NCI-H128 (cell line): ENCODE data around the gene RPL22.

Experiments used
- DNase-seq: peaks from one replicate; lab custom pipeline; 2025; ENCODE audit not compliant: unreplicated experiment; lab: John Stamatoyannopoulos, UW

The RPL22 gene

GRCh38 chr1:6205849-6206519 is 6.6 kb upstream of the RPL22 start, which contains the start of gene RNF207:
Gene RNF207, plus strand, starts transcription at chr1:6206119. Its CDS starts 417 bp downstream, at chr1:6206536.
- no peak for DNase-seq

GRCh38 chr1:6202256-6202655 is 2.9 kb upstream of the RPL22 start:
- no peak for DNase-seq

DNA sequence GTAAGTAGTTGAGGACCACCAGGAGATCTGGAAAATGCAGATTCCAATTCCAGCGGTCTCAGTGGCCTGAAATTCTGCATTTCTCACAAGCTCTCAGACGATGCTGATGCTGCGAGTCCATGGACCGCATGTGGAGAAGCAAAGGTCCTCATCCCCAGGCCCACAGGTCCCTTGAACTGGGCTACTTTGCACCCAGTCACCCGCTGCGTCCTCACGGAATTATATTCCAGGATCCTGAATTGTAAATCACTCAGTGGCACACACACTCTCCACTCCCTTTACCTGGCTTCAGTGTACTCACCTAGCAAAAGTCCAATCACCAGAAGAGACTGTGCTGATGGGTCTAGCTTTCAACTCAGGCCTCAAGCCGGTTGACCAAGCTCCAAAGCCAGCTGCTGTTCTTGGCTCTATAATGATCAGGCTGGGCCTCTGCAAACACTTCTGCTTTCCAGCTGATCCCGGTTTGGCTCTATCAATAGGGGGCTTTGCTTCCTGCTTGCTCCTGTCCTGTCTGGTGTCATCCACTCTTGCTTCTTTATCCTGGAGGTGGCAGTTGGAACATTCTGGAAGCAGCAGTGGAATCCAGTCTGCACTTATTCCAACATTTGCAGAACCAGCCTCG is 904 bp upstream of the RPL22 start:
- no peak for DNase-seq

DNA sequence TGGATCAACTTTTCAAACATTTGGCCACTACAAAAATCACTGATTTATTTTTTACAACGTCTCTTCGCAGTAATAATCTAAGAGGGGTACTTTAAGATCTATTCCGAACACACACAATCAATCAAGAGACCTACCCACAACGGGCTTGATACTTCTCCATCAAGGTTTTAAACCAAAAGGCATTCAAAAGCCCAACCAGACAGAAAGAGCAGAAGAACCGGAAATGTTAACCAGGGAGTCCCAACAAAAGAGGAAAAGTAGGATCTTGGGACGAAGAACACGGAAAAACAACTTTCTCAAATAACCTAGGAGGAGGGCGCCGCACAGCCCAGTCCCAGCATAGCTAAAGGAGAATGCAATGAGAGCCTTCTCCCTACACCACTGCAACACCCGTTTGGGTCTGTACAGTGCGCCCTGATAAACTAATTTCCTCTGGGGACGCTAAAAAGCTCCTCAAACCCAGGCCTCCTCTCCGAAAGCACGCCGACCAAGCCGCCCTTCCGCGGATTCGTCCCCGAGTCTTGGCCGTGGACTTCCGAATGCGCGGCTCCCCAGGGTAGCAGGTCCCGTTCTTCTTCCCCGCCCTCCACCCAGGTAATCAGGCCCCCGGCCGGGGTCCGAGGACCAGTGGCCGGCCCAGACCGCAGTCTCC is 623 bp downstream of the RPL22 start:
- no peak for DNase-seq

DNA sequence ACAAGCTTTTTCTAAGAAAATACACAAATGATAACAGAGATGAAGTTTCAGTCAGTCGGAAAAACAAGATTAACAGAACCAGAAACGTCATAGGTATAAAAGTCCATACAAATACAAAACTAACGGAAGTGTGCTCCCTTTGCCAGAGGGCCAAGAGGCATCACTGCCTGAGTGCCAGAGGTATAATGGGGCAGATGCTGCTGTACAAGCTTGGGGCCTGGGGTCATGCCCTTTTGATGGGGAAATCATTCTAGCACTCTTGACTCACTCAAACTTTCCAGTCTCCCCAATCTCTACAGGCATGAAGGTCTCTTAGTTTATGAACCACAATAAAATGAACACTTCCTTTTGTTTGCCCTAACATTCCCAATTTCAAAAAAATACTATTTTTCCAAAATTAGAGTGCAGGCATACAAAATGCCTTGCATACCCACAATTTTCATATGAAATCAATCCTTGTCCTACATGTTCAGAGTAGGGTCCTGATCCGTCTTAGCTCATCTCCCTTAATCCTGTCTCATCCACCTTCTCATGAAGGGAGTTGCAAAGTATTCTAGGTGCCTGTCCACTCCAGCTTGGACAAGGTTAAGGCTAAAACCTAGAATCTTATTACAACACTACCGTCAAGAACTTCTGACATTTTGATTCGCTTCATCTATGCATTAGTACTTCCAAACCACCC is 1.5 kb downstream of the RPL22 start:
- DNase-seq = no peak

GRCh38 chr1:6191968-6192367 is 7.4 kb downstream of the RPL22 start:
- DNase-seq = no peak

GRCh38 chr1:6188466-6188865 is 10.9 kb downstream of the RPL22 start:
- no peak for DNase-seq

GRCh38 chr1:6185635-6186382 is 13.6 kb downstream of the RPL22 start:
- no peak for DNase-seq

DNA sequence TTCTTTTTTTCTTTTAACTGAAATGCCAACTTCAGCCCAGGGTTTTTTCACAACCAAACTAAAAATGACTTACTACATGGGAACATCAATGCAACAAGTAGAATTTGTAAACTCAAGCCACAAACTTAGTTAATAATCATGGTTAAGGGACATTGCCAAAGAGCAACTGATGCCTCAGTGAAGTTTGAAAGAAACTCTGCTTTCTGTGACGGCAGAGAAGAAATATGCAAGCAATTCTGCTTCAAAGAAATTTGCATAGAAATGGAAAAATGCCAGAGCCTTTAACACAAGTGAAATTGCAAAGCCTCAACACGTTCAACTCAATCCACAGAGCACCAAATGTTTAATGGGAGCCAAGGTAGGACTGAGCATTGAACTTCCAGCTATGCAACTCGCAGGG is 14.2 kb downstream of the RPL22 start:
- no peak for DNase-seq

DNA sequence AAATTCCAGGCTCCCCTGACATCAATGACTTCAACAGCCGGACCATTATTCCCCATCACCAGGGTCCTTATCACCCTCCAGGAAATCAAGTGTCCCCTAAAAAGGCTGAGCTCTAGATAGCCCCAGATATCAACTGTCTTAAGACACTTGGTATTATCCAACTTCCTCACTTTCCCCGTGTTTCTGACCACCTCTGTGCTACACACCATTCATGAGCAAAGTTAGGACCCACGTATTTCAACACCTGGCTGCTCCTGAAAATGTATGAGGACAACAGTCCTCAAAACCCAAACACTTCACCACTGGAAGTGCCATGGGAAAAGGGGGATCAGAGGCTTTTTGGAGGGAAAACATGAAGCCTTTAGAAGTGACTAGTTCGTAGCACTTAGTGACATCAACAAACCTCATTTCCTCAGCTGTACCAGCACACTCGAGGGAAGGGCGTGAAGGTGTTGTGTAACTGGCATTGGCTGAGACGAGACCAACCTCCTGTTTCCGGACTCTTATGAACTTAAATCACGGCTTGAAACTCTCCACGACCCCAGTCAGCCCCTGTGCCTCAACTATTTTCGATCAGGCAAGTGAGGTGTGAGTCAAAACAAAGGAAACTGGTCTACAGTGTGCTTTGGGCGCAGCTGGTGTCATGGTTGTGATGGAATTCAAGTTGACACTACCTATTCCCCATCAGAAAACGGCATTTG is 15.2 kb downstream of the RPL22 start:
- no peak for DNase-seq

- no peak for DNase-seq
Measured at GRCh38 chr1:6183520-6183989, 15.8 kb downstream of the RPL22 start.

DNA sequence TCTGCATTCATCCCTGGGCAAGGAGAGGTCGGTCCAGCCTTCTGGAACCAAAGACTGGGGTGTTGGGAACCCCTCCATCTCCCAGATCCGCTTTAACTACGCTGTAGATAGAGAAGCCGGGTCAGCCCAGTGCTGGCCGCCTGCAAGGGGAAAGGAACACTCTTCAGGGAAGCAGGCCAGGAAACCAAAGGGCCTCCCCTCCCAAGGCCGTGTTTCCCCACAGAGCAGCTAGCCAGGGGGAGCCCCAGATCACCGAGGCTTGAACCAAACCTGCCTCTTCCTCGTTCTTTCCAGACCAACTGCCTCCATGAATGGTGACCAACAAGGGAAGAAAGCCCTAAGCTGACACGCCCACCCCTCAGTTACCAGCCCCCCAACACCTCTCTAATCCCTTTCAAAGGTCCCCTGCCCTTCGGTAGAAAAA is 18.0 kb downstream of the RPL22 start:
- DNase-seq = no peak

- DNase-seq = no peak
Measured at GRCh38 chr1:6180707-6181311, 18.6 kb downstream of the RPL22 start.

GRCh38 chr1:6180268-6180706 is 19.1 kb downstream of the RPL22 start, which contains the start of gene CHD5:
Gene CHD5, minus strand, starts transcription at chr1:6180321. Its CDS starts 298 bp downstream, at chr1:6180023.
- DNase-seq = no peak

DNA sequence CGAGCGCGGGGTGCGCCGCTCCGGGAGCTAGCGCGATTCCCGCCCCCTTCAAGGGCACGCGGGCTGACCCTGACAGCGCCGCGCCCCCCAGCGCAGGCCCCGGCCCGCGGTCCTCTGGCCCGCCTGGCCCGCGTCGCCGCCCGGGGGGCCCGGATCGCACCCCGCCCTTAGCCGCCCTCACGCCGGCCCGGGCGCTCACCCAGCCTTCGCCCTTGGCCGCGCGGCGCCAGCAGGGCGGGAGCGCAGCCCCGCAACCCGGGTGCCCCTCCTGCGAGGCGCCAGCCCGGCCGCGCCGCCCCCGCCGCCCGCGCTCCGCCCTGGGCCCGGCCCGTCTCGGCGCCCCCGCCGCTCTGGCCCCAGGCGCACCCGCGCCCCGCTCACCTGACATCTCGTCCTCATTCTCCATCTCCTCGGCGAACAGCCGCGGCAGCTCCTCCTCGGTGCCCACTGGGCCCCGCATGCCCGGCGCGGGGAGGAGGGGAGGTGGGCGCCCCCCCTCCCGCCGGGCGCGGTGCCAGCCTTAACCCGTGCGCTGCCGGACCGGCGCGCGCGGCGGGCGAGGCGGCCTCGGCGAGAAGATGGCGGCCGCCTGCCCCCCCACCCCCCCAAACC is 19.7 kb downstream of the RPL22 start:
- no peak for DNase-seq

GRCh38 chr1:6178751-6179563 is 20.4 kb downstream of the RPL22 start:
- no peak for DNase-seq

GRCh38 chr1:6177681-6178380 is 21.6 kb downstream of the RPL22 start:
- no peak for DNase-seq

GRCh38 chr1:6176779-6177178 is 22.6 kb downstream of the RPL22 start:
- DNase-seq = no peak
